MM.1S (cell line): ENCODE data around the gene TMUB2.

ENCODE experiments used
- DNase-seq: peaks from one replicate; pipeline ENCODE4 v3.0.0-alpha.2; 2015
- H2AFZ ChIP-seq: fragments of 300-600 bp; sonication (generic); 2 replicates; pipeline ENCODE4 v1.6.0; 2016; ENCODE audit warnings: antibody characterized with exemption, low read length
- H3F3A ChIP-seq: fragments of 300-600 bp; sonication (generic); 2 replicates; pipeline ENCODE4 v1.6.1; 2016; ENCODE audit warnings: mild to moderate bottlenecking, antibody characterized with exemption, low read length, moderate library complexity, mixed read lengths; ENCODE audit not compliant: insufficient read depth
- H3K27ac ChIP-seq: fragments of 300-600 bp; sonication (generic); 2 replicates; pipeline ENCODE4 v1.5.1; 2016; ENCODE audit warnings: mild to moderate bottlenecking, low read length
- H3K27me3 ChIP-seq: fragments of 300-600 bp; sonication (generic); replicated peaks from 2 replicates; pipeline ENCODE4 v1.6.0; 2016; ENCODE audit warnings: low read length; ENCODE audit not compliant: insufficient read depth
- H3K36me3 ChIP-seq: fragments of 300-600 bp; sonication (generic); replicated peaks from 2 replicates; pipeline ENCODE4 v1.6.1; 2016; ENCODE audit warnings: mild to moderate bottlenecking, low read length, mixed read lengths; ENCODE audit not compliant: insufficient read depth
- H3K4me1 ChIP-seq: fragments of 300-600 bp; sonication (generic); 2 replicates; pipeline ENCODE4 v1.6.1; 2016; ENCODE audit warnings: low read length, mixed read lengths
- H3K4me2 ChIP-seq: fragments of 300-600 bp; sonication (generic); 2 replicates; pipeline ENCODE4 v1.6.0; 2016; ENCODE audit warnings: low read depth, low read length
- H3K4me3 ChIP-seq: fragments of 300-600 bp; sonication (generic); 2 replicates; pipeline ENCODE4 v1.5.1; 2016; ENCODE audit warnings: low read length, mixed read lengths
- H3K79me2 ChIP-seq: fragments of 300-600 bp; sonication (generic); 2 replicates; pipeline ENCODE4 v1.6.1; 2016; ENCODE audit warnings: mixed run types, low read length, mixed read lengths
- H3K9ac ChIP-seq: fragments of 300-600 bp; sonication (generic); 2 replicates; pipeline ENCODE4 v1.6.1; 2016; ENCODE audit warnings: low read length, mixed read lengths
- H3K9me2 ChIP-seq: fragments of 300-600 bp; sonication (generic); replicated peaks from 2 replicates; pipeline ENCODE4 v1.6.1; 2016; ENCODE audit warnings: mild to moderate bottlenecking, low read length, mixed read lengths; ENCODE audit not compliant: insufficient read depth
- H3K9me3 ChIP-seq: fragments of 300-600 bp; sonication (generic); replicated peaks from 2 replicates; pipeline ENCODE4 v1.6.1; 2016; ENCODE audit warnings: mild to moderate bottlenecking, low read length, mixed read lengths; ENCODE audit not compliant: insufficient read depth
- H4K20me1 ChIP-seq: fragments of 300-600 bp; sonication (generic); 2 replicates; pipeline ENCODE4 v1.6.1; 2016; ENCODE audit warnings: mild to moderate bottlenecking, low read length, moderate library complexity, mixed read lengths; ENCODE audit not compliant: insufficient read depth
- EZH2 ChIP-seq: fragments of 300-600 bp; sonication (generic); optimal IDR thresholded peaks from 2 replicates; pipeline ENCODE3; 2017; ENCODE audit warnings: low read depth, mild to moderate bottlenecking, antibody characterized with exemption, low read length, mixed read lengths
- EZH2phosphoT487 ChIP-seq: fragments of 300-600 bp; sonication (generic); IDR thresholded peaks from 2 replicates; pipeline ENCODE4 v1.6.1; 2018; ENCODE audit warnings: antibody characterized with exemption, low read length
- TF ChIP-seq, protein P1 (sequence below): fragments of 300-600 bp; sonication (generic); IDR thresholded peaks from 2 replicates; pipeline ENCODE4 v1.5.1; 2016; ENCODE audit warnings: antibody characterized with exemption, low read length, mixed read lengths

TMUB2 gene

DNA sequence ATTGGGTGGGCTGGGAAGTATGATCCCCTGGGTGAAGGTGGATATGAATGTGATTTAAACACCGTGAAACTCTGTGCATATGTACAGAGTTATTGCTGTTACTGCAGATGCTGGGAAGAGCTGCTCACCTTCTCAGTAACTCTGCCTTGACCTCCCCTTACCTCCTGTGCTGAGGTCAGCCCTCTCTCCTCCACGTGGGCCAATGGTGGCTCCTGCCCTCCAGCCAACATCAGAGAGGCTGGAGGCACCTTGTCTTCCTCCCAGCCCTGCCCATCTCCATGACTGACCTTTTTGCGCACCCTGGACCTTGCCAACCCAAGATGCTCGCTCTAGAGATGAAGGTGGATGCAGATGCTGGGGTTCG is 16.7 kb upstream of the TMUB2 start:
- no peak for TF ChIP-seq EZH2phosphoT487
- no peak for TF ChIP-seq EZH2
- TF ChIP-seq, protein P1, sequence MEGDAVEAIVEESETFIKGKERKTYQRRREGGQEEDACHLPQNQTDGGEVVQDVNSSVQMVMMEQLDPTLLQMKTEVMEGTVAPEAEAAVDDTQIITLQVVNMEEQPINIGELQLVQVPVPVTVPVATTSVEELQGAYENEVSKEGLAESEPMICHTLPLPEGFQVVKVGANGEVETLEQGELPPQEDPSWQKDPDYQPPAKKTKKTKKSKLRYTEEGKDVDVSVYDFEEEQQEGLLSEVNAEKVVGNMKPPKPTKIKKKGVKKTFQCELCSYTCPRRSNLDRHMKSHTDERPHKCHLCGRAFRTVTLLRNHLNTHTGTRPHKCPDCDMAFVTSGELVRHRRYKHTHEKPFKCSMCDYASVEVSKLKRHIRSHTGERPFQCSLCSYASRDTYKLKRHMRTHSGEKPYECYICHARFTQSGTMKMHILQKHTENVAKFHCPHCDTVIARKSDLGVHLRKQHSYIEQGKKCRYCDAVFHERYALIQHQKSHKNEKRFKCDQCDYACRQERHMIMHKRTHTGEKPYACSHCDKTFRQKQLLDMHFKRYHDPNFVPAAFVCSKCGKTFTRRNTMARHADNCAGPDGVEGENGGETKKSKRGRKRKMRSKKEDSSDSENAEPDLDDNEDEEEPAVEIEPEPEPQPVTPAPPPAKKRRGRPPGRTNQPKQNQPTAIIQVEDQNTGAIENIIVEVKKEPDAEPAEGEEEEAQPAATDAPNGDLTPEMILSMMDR, result no peak
- Histone ChIP-seq H3K36me3 (no peaks in the 10 kb centered on the region), H4K20me1 (no peaks in the 10 kb centered on the region), H3K4me3 (peak overlapping the region; percentile 59), H3K9ac (peak overlapping the region; percentile 81), H3K79me2 (peaks cover 6% of the 10 kb centered on the region; the same call in 1 of the 2 replicates), H3K4me1 (peaks cover 29% of the 10 kb centered on the region), H3F3A (peaks cover 36% of the 10 kb centered on the region), H3K9me2 (no peaks in the 10 kb centered on the region), H3K9me3 (no peaks in the 10 kb centered on the region), H2AFZ (peak overlapping the region; percentile 13; the same call in 1 of the 2 replicates), H3K4me2 (peak overlapping the region; percentile 64), H3K27me3 (no peaks in the 10 kb centered on the region), H3K27ac (peak overlapping the region; percentile 91)
- no peak for DNase-seq

DNA sequence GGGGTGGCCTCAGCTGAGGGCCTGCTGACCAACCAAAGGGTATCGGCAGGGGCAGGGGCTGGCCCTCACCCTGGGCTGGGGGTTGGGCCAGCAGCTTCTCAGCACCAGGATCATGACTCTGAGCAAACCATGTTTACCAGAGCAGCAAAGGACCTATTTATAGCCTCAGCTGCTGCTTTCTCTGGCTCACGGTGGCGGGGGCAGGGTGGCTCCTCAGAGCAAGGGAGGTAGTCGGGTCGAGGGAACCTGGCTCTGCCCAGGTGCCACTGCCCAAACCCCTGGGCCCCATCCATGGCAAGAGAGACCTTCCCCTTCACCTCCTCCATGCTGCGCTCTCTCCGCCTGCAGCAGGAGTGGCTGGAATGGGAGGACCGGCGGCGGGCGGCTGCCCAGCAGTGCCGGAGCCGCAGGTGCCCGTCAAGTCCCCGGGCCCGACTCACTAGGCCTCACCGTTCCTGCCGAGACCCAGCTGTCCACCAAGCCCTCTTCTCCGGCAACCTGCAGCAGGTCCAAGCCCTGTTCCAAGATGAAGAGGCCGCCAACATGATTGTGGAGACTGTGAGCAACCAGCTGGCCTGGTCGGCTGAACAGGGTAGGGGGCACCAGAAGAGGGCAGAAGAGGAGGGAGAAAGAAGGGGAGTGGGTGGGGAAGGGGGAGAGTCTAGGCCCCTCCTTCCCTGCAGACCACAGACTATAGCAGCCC is 16.1 kb upstream of the TMUB2 start, which contains the start of gene ASB16:
Gene ASB16, plus strand, starts transcription at position 206 of the 703 bp plus-strand sequence. Its CDS starts 86 bp downstream, at position 292.
- Histone ChIP-seq H3K4me1 (peaks cover 29% of the 10 kb centered on the region), H3F3A (peaks cover 36% of the 10 kb centered on the region), H3K36me3 (no peaks in the 10 kb centered on the region), H3K9me2 (no peaks in the 10 kb centered on the region), H3K4me3 (peak within 1 kb of the TSS; percentile 59), H3K9ac (peak within 1 kb of the TSS; percentile 81), H3K4me2 (peak within 1 kb of the TSS; percentile 64), H4K20me1 (no peaks in the 10 kb centered on the region), H3K79me2 (peaks cover 6% of the 10 kb centered on the region; the same call in 1 of the 2 replicates), H3K27me3 (no peaks in the 10 kb centered on the region), H3K27ac (peak within 1 kb of the TSS; percentile 91), H3K9me3 (no peaks in the 10 kb centered on the region), H2AFZ (peak within 1 kb of the TSS; percentile 13; the same call in 1 of the 2 replicates)
- peak; percentile 83 for DNase-seq
- TF ChIP-seq, protein P1, result no peak
- TF ChIP-seq EZH2 (no peak), EZH2phosphoT487 (no peak)

DNA sequence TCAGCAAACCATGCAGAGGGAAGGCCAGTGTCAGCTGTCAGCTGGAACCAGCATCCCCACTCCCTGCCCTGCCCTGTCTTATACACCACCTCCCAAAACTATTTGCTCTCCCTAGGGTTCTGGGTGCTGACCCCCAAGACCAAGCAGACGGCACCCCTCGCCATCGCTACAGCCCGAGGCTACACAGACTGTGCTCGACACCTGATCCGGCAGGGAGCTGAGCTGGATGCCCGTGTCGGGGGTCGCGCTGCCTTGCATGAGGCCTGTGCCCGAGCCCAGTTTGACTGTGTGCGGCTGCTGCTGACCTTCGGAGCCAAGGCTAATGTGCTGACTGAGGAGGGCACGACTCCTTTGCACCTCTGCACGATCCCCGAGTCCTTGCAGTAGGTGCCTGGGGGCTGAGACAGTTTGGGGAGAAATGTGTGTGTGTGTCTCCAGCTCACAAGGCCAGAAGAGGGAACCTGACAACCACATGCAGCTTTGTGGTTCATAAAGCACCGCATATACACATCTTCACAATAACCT is 14.8 kb upstream of the TMUB2 start:
- Histone ChIP-seq H3K36me3 (no peaks in the 10 kb centered on the region), H3K27ac (peak overlapping the region; percentile 91; the same call in 1 of the 2 replicates), H3K9me3 (no peaks in the 10 kb centered on the region), H3K4me1 (peaks cover 29% of the 10 kb centered on the region), H3K4me2 (peak overlapping the region; percentile 6; the same call in 1 of the 2 replicates), H3K79me2 (peaks cover 6% of the 10 kb centered on the region; the same call in 1 of the 2 replicates), H2AFZ (no peak overlapping the region), H3K4me3 (no peak overlapping the region), H3K9ac (no peak overlapping the region), H3K27me3 (no peaks in the 10 kb centered on the region), H4K20me1 (no peaks in the 10 kb centered on the region), H3F3A (peaks cover 37% of the 10 kb centered on the region), H3K9me2 (no peaks in the 10 kb centered on the region)
- DNase-seq, result no peak
- TF ChIP-seq EZH2phosphoT487 (no peak), EZH2 (no peak)
- TF ChIP-seq, protein P1, result no peak
